ENCODE measurements around the gene SCLY. TPM values are rescaled to one million over a fixed set of nuclear protein-coding genes. Genes with fewer than 3 reads are reported as not detected.

The SCLY gene
- total RNA-seq, 1 donor = 18.6 TPM

DNA sequence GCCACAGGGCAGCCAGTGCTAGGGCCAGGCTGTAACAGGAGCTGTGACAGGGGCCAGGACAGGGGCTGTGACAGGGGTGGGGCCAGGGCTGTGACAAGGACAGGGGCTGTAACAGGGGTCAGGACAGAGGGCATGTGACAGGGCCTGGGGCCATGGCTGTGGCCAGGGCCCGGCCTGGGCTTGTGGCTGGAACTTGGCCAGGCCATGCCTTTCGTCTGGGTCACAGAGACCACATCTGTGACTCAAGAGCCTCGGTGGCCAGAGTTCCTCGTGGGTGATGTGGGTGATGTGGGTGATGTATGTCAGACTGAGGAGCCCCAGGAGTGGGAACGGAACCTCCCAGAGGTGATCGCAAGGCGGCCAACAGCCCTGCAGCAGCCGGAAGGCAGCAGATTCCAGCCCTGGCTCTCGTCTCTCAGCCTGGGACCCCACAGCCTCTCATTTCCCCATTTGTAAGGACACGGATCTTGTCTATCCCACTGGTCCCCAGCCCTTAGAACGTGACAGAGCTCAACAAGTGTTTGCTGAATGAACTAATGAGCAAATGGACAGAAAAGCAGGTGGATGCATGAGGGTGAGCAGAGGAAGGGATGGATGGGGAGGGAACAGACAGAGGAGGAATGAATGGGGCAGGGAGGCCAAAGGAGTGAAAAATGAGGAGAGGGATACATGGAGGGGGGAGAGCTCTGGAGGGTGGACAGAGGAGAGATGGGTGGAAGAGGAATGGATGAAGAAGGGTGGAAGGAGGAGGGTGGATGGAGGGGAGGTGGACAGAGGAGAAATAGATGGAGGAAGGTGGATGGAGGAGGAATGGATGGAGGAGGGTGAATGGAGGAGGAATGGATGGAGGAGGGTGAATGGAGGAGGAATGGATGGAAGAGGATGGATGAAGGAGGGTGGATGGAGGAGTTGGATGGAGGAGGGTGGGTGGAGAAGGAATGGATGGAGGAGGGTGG lies 56.7 kb downstream of the SCLY start:
- no peak overlapping the region for H3K4me3 ChIP-seq (ENCODE audit: low read depth, low read length)
- no peak for DNase-seq (ENCODE audit: low read depth)
- TF ChIP-seq, protein P1, sequence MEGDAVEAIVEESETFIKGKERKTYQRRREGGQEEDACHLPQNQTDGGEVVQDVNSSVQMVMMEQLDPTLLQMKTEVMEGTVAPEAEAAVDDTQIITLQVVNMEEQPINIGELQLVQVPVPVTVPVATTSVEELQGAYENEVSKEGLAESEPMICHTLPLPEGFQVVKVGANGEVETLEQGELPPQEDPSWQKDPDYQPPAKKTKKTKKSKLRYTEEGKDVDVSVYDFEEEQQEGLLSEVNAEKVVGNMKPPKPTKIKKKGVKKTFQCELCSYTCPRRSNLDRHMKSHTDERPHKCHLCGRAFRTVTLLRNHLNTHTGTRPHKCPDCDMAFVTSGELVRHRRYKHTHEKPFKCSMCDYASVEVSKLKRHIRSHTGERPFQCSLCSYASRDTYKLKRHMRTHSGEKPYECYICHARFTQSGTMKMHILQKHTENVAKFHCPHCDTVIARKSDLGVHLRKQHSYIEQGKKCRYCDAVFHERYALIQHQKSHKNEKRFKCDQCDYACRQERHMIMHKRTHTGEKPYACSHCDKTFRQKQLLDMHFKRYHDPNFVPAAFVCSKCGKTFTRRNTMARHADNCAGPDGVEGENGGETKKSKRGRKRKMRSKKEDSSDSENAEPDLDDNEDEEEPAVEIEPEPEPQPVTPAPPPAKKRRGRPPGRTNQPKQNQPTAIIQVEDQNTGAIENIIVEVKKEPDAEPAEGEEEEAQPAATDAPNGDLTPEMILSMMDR (IDR thresholded peaks at IDR 0.05; ENCODE audit: insufficient read depth, low read depth, low read length) = no peak

DNA sequence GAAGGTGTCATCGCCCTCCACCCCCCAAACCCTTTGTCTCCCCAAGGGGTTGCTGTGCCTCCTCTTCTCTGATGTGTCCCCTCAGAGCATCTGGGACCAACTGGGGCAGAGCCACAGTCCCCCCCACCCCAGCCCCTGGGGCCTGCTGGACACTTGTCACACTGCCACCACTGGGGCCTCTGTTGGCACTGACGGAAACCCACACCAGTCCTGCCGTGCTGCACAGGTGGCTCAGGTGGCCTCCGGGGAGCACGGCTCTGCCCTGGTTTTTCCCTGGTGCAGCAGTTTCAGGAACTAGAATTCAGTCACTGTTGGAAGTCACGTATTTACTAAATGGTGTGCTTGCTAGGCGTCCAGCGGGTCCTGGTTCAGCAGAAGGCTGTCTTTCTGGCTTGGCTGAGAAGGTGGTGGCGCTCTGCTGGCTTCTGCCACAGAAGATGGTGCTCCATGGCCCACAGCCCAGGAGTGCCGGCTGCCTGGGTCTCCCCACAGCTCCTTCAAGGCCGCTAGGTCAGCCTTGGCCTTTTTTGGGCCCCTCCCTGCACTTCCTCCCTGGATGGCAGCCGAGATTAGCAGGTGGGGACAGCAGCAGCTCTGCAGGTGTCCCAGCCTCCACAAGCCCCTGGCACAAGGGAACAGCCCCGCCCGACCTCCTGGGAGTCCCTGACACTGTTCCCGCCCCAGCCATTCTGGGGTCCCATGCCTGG lies 59.1 kb downstream of the SCLY start:
- no peak for DNase-seq (ENCODE audit: low read depth)
- TF ChIP-seq, protein P1 (IDR thresholded peaks at IDR 0.05; ENCODE audit: insufficient read depth, low read depth, low read length) = no peak
- H3K4me3 ChIP-seq (ENCODE audit: low read depth, low read length) = no peak overlapping the region

DNA sequence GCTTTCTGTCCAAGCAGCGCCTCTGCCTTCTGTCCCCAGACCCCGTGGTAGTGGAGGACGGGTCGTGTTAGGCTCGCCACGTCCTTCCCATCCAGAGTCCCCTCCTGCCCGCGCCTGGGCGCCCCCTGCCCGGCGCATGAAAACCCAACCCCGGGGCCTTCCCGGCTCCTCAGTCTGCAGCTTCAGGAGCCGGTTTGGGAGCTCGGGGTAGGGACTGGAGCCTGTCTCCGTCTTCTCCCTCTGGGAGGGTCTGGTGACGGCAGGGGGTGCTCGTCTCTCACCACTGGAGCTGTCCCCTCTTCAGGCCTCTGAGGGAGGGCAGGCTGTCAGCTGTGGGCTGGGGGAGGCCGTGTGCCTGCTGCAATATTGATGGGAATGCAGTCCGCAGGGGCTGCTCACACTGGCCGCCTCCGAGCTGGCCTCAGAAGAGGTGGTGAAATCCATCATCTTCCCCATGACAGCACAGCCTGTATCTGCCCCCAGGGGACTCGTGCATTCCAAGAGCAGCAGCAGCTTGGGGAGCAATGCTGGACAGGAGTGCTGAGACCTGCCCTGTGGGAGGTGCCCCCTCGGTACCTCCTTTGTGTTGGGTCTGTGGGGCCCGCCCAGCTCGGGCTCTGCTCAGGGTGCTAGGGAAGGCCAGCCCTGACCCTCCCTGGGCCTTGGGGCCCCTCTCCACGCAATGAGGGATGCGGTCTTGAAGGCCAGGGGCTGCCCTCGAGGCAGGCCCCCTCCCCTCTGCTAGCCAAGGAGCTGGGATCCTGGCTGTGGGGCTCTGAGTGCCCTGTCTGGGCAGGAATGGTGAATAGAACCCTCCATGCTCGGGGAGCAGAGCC lies 59.9 kb downstream of the SCLY start:
- no peak for DNase-seq (ENCODE audit: low read depth)
- TF ChIP-seq, protein P1 (IDR thresholded peaks at IDR 0.05; ENCODE audit: insufficient read depth, low read depth, low read length) = no peak
- no peak overlapping the region for H3K4me3 ChIP-seq (ENCODE audit: low read depth, low read length)

DNA sequence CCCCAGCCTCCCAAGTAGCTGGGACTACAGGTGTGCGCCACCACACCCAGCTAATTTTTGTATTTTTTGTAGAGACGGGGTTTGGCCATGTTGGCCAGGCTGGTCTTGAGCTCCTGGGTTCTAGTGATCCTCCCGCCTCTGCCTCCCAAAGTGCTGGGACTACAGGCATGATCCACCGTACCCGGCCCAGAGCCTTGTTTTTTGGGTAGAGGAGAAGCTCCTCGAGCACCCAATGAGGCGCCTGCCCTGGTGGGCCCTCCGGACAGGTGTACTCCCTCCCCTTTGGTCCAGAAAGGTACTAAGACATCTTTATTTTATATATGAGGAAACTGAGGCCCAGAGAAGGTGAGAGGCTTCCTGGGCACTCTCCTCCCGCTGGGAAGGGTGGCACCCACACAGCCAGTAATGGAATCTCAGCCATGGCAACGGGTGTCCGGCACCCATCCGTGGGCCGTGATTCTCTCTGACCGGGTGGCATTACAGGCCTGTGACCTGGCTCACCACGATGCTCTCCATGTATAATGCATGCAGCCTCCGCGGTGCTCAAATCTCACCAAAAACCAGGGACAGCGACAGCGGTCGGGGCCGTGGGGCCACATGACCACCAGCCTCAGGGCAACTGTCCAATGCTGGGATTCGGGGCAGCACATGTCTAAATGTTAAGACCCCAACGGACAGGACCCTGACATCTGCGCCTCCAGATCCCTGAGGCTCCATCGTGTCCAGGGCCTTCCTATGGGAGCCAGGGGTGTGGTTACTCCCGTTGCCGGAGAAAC lies 60.9 kb downstream of the SCLY start:
- DNase-seq (ENCODE audit: low read depth) = no peak
- H3K4me3 ChIP-seq (ENCODE audit: low read depth, low read length) = no peak overlapping the region
- TF ChIP-seq, protein P1 (IDR thresholded peaks at IDR 0.05; ENCODE audit: insufficient read depth, low read depth, low read length) = no peak

- TF ChIP-seq, protein P1 (IDR thresholded peaks at IDR 0.05; ENCODE audit: insufficient read depth, low read depth, low read length) = no peak
- no peak overlapping the region for H3K4me3 ChIP-seq (ENCODE audit: low read depth, low read length)
- DNase-seq (ENCODE audit: low read depth) = no peak
These were observed 61.8 kb downstream of the SCLY start for GRCh38 chr2:238122287-238123217.

Data from fibroblast of villous mesenchyme (primary cell).